ENCODE results near the gene ATP6V1D.

- TF ChIP-seq POLR2AphosphoS5 (IDR thresholded peaks at IDR 0.05) (no peak), CTCF (IDR thresholded peaks at IDR 0.05) (no peak)
Measured at GRCh38 chr14:67311868-67312267, 47.7 kb downstream of the ATP6V1D start.
